IPS-15b (cell line): Measurements from ENCODE around the gene ZNF280A.
"Not testable (repeated sequence)": the region's sequence is repeated elsewhere in the genome, so short reads cannot be mapped to it uniquely, and the experiment has no call there.

Experiments
- H3K27me3 ChIP-seq: one replicate; pipeline ENCODE4 v1.6.1; 2013; ENCODE audit warnings: low read length; ENCODE audit not compliant: control insufficient read depth, insufficient read depth
- H3K36me3 ChIP-seq: one replicate; pipeline ENCODE4 v1.6.1; 2013; ENCODE audit warnings: low read length; ENCODE audit not compliant: control insufficient read depth, insufficient read depth
- H3K4me1 ChIP-seq: one replicate; pipeline ENCODE4 v1.6.1; 2013; ENCODE audit warnings: mild to moderate bottlenecking, low read length; ENCODE audit not compliant: control insufficient read depth, insufficient read depth
- H3K4me3 ChIP-seq: one replicate; pipeline ENCODE4 v1.5.1; 2013; ENCODE audit warnings: low read depth, low read length
- H3K9ac ChIP-seq: one replicate; pipeline ENCODE4 v1.6.1; 2013; ENCODE audit warnings: low read depth, mild to moderate bottlenecking, low read length
- H3K9me3 ChIP-seq: one replicate; pipeline ENCODE4 v1.6.1; 2013; ENCODE audit warnings: mild to moderate bottlenecking, low read length; ENCODE audit not compliant: control insufficient read depth, insufficient read depth

The ZNF280A gene

GRCh38 chr22:22535662-22536061 is 15.6 kb upstream of the ZNF280A start:
- Histone ChIP-seq H3K4me1 (no peaks in the 10 kb centered on the region), H3K9me3 (no peaks in the 10 kb centered on the region), H3K36me3 (no peaks in the 10 kb centered on the region), H3K27me3 (peaks cover 55% of the 10 kb centered on the region), H3K9ac (no peak overlapping the region), H3K4me3 (no peak overlapping the region)

GRCh38 chr22:22534604-22535415 is 14.7 kb upstream of the ZNF280A start:
- H3K4me3 ChIP-seq, result no peak overlapping the region
- H3K27me3 ChIP-seq, result peaks cover 49% of the 10 kb centered on the region
- H3K9ac ChIP-seq, result no peak overlapping the region
- no peaks in the 10 kb centered on the region for H3K4me1 ChIP-seq
- H3K9me3 ChIP-seq, result no peaks in the 10 kb centered on the region
- no peaks in the 10 kb centered on the region for H3K36me3 ChIP-seq

- Histone ChIP-seq H3K4me3 (no peak overlapping the region), H3K9ac (no peak overlapping the region), H3K36me3 (no peaks in the 10 kb centered on the region), H3K4me1 (no peaks in the 10 kb centered on the region), H3K9me3 (no peaks in the 10 kb centered on the region), H3K27me3 (peaks cover 49% of the 10 kb centered on the region)
These were observed 13.8 kb upstream of the ZNF280A start for GRCh38 chr22:22533863-22534262.

- no peaks in the 10 kb centered on the region for H3K4me1 ChIP-seq
- H3K27me3 ChIP-seq, result peaks cover 49% of the 10 kb centered on the region
- no peak overlapping the region for H3K9ac ChIP-seq
- H3K4me3 ChIP-seq, result no peak overlapping the region
- no peaks in the 10 kb centered on the region for H3K36me3 ChIP-seq
- no peaks in the 10 kb centered on the region for H3K9me3 ChIP-seq
These were observed 13.3 kb upstream of the ZNF280A start for GRCh38 chr22:22533417-22533816.

GRCh38 chr22:22532547-22533071 is 12.5 kb upstream of the ZNF280A start:
- H3K9me3 ChIP-seq, H3K4me3 ChIP-seq, H3K4me1 ChIP-seq, H3K9ac ChIP-seq, H3K36me3 ChIP-seq: not testable (repeated sequence)
- peaks cover 51% of the 10 kb centered on the region for H3K27me3 ChIP-seq

- Histone ChIP-seq H3K4me1 (no peaks in the 10 kb centered on the region), H3K9me3 (no peaks in the 10 kb centered on the region), H3K4me3 (no peak overlapping the region), H3K9ac (no peak overlapping the region), H3K36me3 (no peaks in the 10 kb centered on the region), H3K27me3 (peaks cover 49% of the 10 kb centered on the region)
These were observed 11.9 kb upstream of the ZNF280A start for GRCh38 chr22:22531770-22532546.

GRCh38 chr22:22528780-22529179 is 8.7 kb upstream of the ZNF280A start:
- no peak overlapping the region for H3K4me3 ChIP-seq
- no peaks in the 10 kb centered on the region for H3K9me3 ChIP-seq
- H3K27me3 ChIP-seq, result peaks cover 54% of the 10 kb centered on the region

GRCh38 chr22:22527312-22527711 is 7.2 kb upstream of the ZNF280A start:
- no peaks in the 10 kb centered on the region for H3K4me1 ChIP-seq
- peaks cover 55% of the 10 kb centered on the region for H3K27me3 ChIP-seq
- no peaks in the 10 kb centered on the region for H3K9me3 ChIP-seq
- H3K9ac ChIP-seq, result no peak overlapping the region
- H3K4me3 ChIP-seq, result no peak overlapping the region
- no peaks in the 10 kb centered on the region for H3K36me3 ChIP-seq

More at GRCh38 chr22:22528780-22529179, 8.7 kb upstream of the ZNF280A start:
- H3K9ac ChIP-seq, result no peak overlapping the region
- no peaks in the 10 kb centered on the region for H3K36me3 ChIP-seq
- no peaks in the 10 kb centered on the region for H3K4me1 ChIP-seq

GRCh38 chr22:22526125-22526912 is 6.2 kb upstream of the ZNF280A start:
- Histone ChIP-seq H3K4me1 (no peaks in the 10 kb centered on the region), H3K9ac (no peak overlapping the region), H3K27me3 (peaks cover 59% of the 10 kb centered on the region), H3K9me3 (no peaks in the 10 kb centered on the region), H3K36me3 (no peaks in the 10 kb centered on the region), H3K4me3 (no peak overlapping the region)

GRCh38 chr22:22523494-22523893 is 3.4 kb upstream of the ZNF280A start:
- H3K36me3 ChIP-seq, result no peaks in the 10 kb centered on the region
- H3K9me3 ChIP-seq, result no peaks in the 10 kb centered on the region
- no peaks in the 10 kb centered on the region for H3K4me1 ChIP-seq
- H3K9ac ChIP-seq, result no peak overlapping the region
- peaks cover 60% of the 10 kb centered on the region for H3K27me3 ChIP-seq
- no peak overlapping the region for H3K4me3 ChIP-seq

- peaks cover 58% of the 10 kb centered on the region for H3K27me3 ChIP-seq
- H3K36me3 ChIP-seq, result no peaks in the 10 kb centered on the region
- H3K9ac ChIP-seq, result no peak overlapping the region
- H3K4me3 ChIP-seq, result no peak overlapping the region
- no peaks in the 10 kb centered on the region for H3K4me1 ChIP-seq
- no peaks in the 10 kb centered on the region for H3K9me3 ChIP-seq
These were observed 1.6 kb upstream of the ZNF280A start for GRCh38 chr22:22521631-22522030.
